HG03558 (cell line): ENCODE measurements around the gene IL1F10.

Source experiments
- ATAC-seq: cut with Tn5 transposase; IDR thresholded peaks from one replicate; pipeline ENCODE4 v1.9.1; 2021; ENCODE audit warnings: moderate number of reproducible peaks; ENCODE audit not compliant: unreplicated experiment; ENCODE audit errors: extremely low read depth

IL1F10 gene

GRCh38 chr2:113067681-113068080 is at the start of gene IL1F10:
Gene IL1F10, plus strand, starts transcription at chr2:113067970. Its CDS starts 4,769 bp downstream, at chr2:113072739.
- ATAC-seq, result no peak

GRCh38 chr2:113018509-113018908 is 49.3 kb upstream of the IL1F10 start:
- no peak for ATAC-seq

GRCh38 chr2:113021312-113021711 is 46.5 kb upstream of the IL1F10 start:
- no peak for ATAC-seq

- no peak for ATAC-seq
Observed at GRCh38 chr2:113024764-113025163, 43.0 kb upstream of the IL1F10 start.

- ATAC-seq, result no peak
Observed at GRCh38 chr2:113025737-113026136, 42.0 kb upstream of the IL1F10 start.

- ATAC-seq, result no peak
Observed at GRCh38 chr2:113027691-113028090, 40.1 kb upstream of the IL1F10 start.

- ATAC-seq, result no peak
Observed at GRCh38 chr2:113028112-113028511, 39.7 kb upstream of the IL1F10 start.

- no peak for ATAC-seq
Observed at GRCh38 chr2:113032737-113033136, 35.0 kb upstream of the IL1F10 start.

- ATAC-seq, result no peak
Observed at GRCh38 chr2:113034016-113034415, 33.8 kb upstream of the IL1F10 start.

GRCh38 chr2:113036763-113037162 is 31.0 kb upstream of the IL1F10 start:
- ATAC-seq, result no peak

GRCh38 chr2:113038291-113038690 is 29.5 kb upstream of the IL1F10 start:
- no peak for ATAC-seq

GRCh38 chr2:113039158-113039557 is 28.6 kb upstream of the IL1F10 start:
- no peak for ATAC-seq

GRCh38 chr2:113039719-113040118 is 28.1 kb upstream of the IL1F10 start:
- no peak for ATAC-seq

GRCh38 chr2:113041871-113042270 is 25.9 kb upstream of the IL1F10 start:
- no peak for ATAC-seq

GRCh38 chr2:113046465-113046864 is 21.3 kb upstream of the IL1F10 start:
- ATAC-seq, result no peak

- ATAC-seq, result no peak
Observed at GRCh38 chr2:113050921-113051895, 16.6 kb upstream of the IL1F10 start.

GRCh38 chr2:113052396-113052917 is 15.3 kb upstream of the IL1F10 start, which contains the start of gene IL36B:
Gene IL36B, minus strand, starts transcription at chr2:113052867.
- no peak for ATAC-seq

- ATAC-seq, result no peak
Observed at GRCh38 chr2:113053666-113054065, 14.1 kb upstream of the IL1F10 start.

- no peak for ATAC-seq
Observed at GRCh38 chr2:113054066-113054465, 13.7 kb upstream of the IL1F10 start.

GRCh38 chr2:113056521-113056920 is 11.2 kb upstream of the IL1F10 start:
- ATAC-seq, result no peak

- no peak for ATAC-seq
Observed at GRCh38 chr2:113057117-113057516, 10.7 kb upstream of the IL1F10 start.
